ENCODE measurements around the gene G6PC1. TPM values are rescaled to one million over a fixed set of nuclear protein-coding genes. Genes with fewer than 3 reads are reported as not detected.

The G6PC1 gene
- total and polyA plus RNA-seq, 2 experiments from 2014 or later = not detected

DNA sequence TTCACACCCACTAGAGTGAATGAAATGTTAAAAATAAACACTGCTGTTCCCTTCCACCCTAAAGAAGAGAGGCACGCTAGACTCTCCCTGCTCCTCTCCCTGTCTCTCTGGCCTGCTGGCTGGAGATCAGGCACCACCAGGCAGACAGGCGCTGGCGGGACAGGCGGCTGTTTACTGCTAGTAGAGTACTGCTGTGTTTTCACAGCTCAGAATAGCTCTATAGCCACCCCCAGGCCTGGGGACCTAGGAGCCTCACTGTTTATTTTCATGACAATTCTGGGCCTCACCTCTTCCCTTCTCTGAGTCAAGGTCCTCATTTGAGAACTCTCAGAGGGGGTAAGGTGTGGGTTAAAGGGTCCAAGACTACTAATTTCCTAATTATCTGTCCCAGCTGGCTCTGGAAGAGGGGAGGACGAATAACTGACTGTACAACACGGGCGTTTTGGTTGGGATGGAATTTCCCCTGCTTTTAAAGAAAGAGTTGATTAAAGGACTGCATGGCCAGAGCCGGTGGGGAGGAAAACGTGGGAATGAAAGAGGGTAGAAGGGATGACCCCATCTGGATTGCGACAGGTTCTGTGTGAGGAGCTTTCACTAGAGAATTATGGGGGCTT lies 9.0 kb upstream of the G6PC1 start (continued):
- TF ChIP-seq, protein P1, sequence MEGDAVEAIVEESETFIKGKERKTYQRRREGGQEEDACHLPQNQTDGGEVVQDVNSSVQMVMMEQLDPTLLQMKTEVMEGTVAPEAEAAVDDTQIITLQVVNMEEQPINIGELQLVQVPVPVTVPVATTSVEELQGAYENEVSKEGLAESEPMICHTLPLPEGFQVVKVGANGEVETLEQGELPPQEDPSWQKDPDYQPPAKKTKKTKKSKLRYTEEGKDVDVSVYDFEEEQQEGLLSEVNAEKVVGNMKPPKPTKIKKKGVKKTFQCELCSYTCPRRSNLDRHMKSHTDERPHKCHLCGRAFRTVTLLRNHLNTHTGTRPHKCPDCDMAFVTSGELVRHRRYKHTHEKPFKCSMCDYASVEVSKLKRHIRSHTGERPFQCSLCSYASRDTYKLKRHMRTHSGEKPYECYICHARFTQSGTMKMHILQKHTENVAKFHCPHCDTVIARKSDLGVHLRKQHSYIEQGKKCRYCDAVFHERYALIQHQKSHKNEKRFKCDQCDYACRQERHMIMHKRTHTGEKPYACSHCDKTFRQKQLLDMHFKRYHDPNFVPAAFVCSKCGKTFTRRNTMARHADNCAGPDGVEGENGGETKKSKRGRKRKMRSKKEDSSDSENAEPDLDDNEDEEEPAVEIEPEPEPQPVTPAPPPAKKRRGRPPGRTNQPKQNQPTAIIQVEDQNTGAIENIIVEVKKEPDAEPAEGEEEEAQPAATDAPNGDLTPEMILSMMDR (conservative IDR thresholded peaks at IDR 0.05; ENCODE audit: low read depth in 2 of 2) = no peak
- TF ChIP-seq ZNF114 (CRISPR knock-in tag; IDR thresholded peaks at IDR 0.05) (no peak), POLR2AphosphoS5 (IDR thresholded peaks at IDR 0.05; ENCODE audit: low read depth) (no peak)

DNA sequence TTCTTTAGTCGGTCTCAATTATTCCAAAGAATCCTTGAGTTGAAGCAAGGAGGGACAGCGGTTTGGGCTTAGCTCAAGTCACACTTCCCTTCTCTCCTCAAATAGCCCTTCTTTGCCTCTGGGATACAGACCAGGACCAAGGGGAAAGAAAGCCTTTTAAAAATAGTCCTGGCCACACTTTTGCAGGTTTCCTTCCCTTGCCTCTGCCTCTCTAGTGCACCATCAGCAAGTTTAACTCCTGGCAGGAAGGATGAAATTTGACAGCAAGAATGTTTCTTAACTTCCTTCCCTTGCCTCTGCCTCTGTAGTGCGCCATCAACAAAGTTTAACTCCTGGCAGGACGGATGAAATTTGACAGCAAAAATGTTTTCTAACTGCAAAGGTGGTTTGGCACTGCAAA lies 7.2 kb upstream of the G6PC1 start:
- TF ChIP-seq CREB1 (CRISPR knock-in tag; IDR thresholded peaks at IDR 0.05; ENCODE audit: low read depth) = no peak
- H3K27me3 Mint-ChIP-seq (ENCODE audit: insufficient read depth, low read depth, poor library complexity) = peaks cover 6% of the 10 kb centered on the region
- no peak overlapping the region for H3K27ac ChIP-seq (ENCODE audit: low read depth)

DNA sequence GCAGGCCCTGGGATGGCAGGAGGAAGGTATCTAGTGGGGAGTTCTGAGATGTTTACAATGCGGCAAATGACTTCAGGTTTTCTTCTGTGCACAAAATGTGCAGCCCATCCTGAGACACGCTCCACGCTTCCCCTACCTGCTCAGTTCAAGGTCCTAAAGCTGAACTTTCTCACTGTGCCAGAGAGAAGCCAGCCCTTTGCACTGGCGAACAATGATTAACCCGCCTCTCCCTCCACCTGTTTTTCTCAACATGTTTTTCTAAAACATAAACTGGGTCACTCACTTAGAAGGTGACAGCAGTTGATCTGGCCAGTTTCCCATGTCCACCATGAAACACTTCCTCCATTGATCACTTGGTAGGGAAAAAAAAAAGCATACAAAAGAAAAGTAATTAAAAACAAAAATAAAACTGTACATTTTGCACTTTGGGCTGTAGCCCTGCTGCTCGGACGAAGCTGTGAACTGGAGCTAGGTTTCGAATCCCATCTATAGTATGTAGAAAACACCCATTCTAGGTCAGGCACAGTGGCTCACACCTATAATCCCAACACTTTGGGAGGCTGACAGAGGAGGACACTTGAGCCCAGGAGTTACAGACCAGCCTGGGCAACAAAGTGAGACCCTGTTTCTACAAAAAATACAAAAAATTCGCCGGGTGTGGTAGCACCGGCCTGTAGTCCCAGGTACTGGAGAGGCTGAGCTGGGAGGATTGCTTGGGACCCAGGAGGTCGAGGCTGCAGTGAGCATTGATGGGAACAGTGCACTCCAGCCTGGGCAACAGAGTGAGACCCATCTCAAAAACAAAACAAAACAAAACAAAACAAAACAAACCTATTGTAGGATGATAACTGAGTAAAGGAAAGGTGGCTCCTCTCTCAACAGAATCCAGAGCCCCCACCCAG lies 6.1 kb upstream of the G6PC1 start:
- Histone ChIP-seq H3K79me2 (replicated peaks; ENCODE audit: insufficient read depth) (no peaks in the 10 kb centered on the region), H3K36me3 (ENCODE audit: insufficient read depth) (no peaks in the 10 kb centered on the region), H3K4me2 (no peak overlapping the region), H3K4me1 (ENCODE audit: insufficient read depth) (peaks cover 17% of the 10 kb centered on the region), H2AFZ (no peak overlapping the region), H4K20me1 (replicated peaks; ENCODE audit: insufficient read depth) (no peaks in the 10 kb centered on the region), H3K9me2 (ENCODE audit: insufficient read depth) (no peaks in the 10 kb centered on the region), H3K27me3 (ENCODE audit: insufficient read depth) (no peaks in the 10 kb centered on the region), H3K4me3 (no peak overlapping the region), H3K27ac (ENCODE audit: low read depth) (no peak overlapping the region), H3F3A (replicated peaks; ENCODE audit: low read depth) (no peaks in the 10 kb centered on the region)
- ATAC-seq = no peak
- H3K27ac Mint-ChIP-seq = no peak overlapping the region
- DNase-seq (ENCODE audit: low spot score) = no peak
- peaks cover 14% of the 10 kb centered on the region for H3K4me1 Mint-ChIP-seq
- no peaks in the 10 kb centered on the region for H3K36me3 Mint-ChIP-seq (ENCODE audit: low read depth)
- H3K27me3 Mint-ChIP-seq (ENCODE audit: insufficient read depth, low read depth, poor library complexity) = peaks cover 6% of the 10 kb centered on the region
- H3K4me3 Mint-ChIP-seq = no peak overlapping the region
- H3K9me3 Mint-ChIP-seq = peaks cover 2% of the 10 kb centered on the region; the same call in 1 of the 3 replicates
- TF ChIP-seq NANOG (IDR thresholded peaks at IDR 0.05; ENCODE audit: borderline replicate concordance) = no peak
- TF ChIP-seq, protein P2, sequence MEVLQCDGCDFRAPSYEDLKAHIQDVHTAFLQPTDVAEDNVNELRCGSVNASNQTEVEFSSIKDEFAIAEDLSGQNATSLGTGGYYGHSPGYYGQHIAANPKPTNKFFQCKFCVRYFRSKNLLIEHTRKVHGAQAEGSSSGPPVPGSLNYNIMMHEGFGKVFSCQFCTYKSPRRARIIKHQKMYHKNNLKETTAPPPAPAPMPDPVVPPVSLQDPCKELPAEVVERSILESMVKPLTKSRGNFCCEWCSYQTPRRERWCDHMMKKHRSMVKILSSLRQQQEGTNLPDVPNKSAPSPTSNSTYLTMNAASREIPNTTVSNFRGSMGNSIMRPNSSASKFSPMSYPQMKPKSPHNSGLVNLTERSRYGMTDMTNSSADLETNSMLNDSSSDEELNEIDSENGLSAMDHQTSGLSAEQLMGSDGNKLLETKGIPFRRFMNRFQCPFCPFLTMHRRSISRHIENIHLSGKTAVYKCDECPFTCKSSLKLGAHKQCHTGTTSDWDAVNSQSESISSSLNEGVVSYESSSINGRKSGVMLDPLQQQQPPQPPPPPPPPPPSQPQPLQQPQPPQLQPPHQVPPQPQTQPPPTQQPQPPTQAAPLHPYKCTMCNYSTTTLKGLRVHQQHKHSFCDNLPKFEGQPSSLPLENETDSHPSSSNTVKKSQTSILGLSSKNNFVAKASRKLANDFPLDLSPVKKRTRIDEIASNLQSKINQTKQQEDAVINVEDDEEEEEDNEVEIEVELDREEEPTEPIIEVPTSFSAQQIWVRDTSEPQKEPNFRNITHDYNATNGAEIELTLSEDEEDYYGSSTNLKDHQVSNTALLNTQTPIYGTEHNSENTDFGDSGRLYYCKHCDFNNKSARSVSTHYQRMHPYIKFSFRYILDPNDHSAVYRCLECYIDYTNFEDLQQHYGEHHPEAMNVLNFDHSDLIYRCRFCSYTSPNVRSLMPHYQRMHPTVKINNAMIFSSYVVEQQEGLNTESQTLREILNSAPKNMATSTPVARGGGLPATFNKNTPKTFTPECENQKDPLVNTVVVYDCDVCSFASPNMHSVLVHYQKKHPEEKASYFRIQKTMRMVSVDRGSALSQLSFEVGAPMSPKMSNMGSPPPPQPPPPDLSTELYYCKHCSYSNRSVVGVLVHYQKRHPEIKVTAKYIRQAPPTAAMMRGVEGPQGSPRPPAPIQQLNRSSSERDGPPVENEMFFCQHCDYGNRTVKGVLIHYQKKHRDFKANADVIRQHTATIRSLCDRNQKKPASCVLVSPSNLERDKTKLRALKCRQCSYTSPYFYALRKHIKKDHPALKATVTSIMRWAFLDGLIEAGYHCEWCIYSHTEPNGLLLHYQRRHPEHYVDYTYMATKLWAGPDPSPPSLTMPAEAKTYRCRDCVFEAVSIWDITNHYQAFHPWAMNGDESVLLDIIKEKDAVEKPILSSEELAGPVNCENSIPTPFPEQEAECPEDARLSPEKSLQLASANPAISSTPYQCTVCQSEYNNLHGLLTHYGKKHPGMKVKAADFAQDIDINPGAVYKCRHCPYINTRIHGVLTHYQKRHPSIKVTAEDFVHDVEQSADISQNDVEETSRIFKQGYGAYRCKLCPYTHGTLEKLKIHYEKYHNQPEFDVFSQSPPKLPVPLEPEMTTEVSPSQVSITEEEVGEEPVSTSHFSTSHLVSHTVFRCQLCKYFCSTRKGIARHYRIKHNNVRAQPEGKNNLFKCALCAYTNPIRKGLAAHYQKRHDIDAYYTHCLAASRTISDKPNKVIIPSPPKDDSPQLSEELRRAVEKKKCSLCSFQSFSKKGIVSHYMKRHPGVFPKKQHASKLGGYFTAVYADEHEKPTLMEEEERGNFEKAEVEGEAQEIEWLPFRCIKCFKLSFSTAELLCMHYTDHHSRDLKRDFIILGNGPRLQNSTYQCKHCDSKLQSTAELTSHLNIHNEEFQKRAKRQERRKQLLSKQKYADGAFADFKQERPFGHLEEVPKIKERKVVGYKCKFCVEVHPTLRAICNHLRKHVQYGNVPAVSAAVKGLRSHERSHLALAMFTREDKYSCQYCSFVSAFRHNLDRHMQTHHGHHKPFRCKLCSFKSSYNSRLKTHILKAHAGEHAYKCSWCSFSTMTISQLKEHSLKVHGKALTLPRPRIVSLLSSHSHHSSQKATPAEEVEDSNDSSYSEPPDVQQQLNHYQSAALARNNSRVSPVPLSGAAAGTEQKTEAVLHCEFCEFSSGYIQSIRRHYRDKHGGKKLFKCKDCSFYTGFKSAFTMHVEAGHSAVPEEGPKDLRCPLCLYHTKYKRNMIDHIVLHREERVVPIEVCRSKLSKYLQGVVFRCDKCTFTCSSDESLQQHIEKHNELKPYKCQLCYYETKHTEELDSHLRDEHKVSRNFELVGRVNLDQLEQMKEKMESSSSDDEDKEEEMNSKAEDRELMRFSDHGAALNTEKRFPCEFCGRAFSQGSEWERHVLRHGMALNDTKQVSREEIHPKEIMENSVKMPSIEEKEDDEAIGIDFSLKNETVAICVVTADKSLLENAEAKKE (CRISPR knock-in tag; IDR thresholded peaks at IDR 0.05) = no peak
- no peak for TF ChIP-seq EZH2 (IDR thresholded peaks at IDR 0.05; ENCODE audit: low read depth, unreplicated experiment)
- TF ChIP-seq POLR2AphosphoS5 (IDR thresholded peaks at IDR 0.05; ENCODE audit: low read depth) = no peak
- no peak for TF ChIP-seq ZNF114 (CRISPR knock-in tag; IDR thresholded peaks at IDR 0.05)
- TF ChIP-seq EZH2phosphoT487 (IDR thresholded peaks at IDR 0.05; ENCODE audit: unreplicated experiment) = no peak
- no peak for TF ChIP-seq STAT1 (IDR thresholded peaks at IDR 0.05; ENCODE audit: unreplicated experiment)

More for the DNA sequence above, 7.2 kb upstream of the G6PC1 start:
- no peaks in the 10 kb centered on the region for H3F3A ChIP-seq (replicated peaks; ENCODE audit: low read depth)
- DNase-seq (ENCODE audit: low spot score) (no peak), ATAC-seq (no peak)
- Mint-ChIP-seq H3K4me1 (peaks cover 14% of the 10 kb centered on the region), H3K36me3 (ENCODE audit: low read depth) (no peaks in the 10 kb centered on the region), H3K4me3 (no peak overlapping the region; the same call in 2 of the 3 replicates), H3K27ac (no peak overlapping the region; the same call in 1 of the 2 replicates), H3K9me3 (peaks cover 2% of the 10 kb centered on the region; the same call in 1 of the 3 replicates)
- peaks cover 17% of the 10 kb centered on the region for H3K4me1 ChIP-seq (ENCODE audit: insufficient read depth)
- no peaks in the 10 kb centered on the region for H3K79me2 ChIP-seq (replicated peaks; ENCODE audit: insufficient read depth)
- no peaks in the 10 kb centered on the region for H4K20me1 ChIP-seq (replicated peaks; ENCODE audit: insufficient read depth)
- H3K9me2 ChIP-seq (ENCODE audit: insufficient read depth) = 0 out of 2 replicates have a peak, but pooled peaks cover 4% of the 10 kb centered on the region
- no peak overlapping the region for H3K4me3 ChIP-seq
- no peaks in the 10 kb centered on the region for H3K27me3 ChIP-seq (ENCODE audit: insufficient read depth)
- H3K4me2 ChIP-seq = no peak overlapping the region
- no peaks in the 10 kb centered on the region for H3K36me3 ChIP-seq (ENCODE audit: insufficient read depth)
- peak overlapping the region; percentile 97 for H2AFZ ChIP-seq
